Loucy (cell line): ENCODE measurements around the gene CD244.

Source experiments
- EZH2phosphoT487 ChIP-seq: fragments of 200-600 bp; IDR thresholded peaks from 2 replicates; pipeline ENCODE4 v1.6.1; 2018; ENCODE audit warnings: antibody characterized with exemption, mild to moderate bottlenecking, moderate library complexity, borderline replicate concordance
- TF ChIP-seq, protein P1 (sequence below): fragments of 200-600 bp; sonication (generic); conservative IDR thresholded peaks from 2 replicates; pipeline ENCODE4 v1.5.1; 2014; ENCODE audit warnings: mild to moderate bottlenecking, antibody characterized with exemption, low read length

DNA sequence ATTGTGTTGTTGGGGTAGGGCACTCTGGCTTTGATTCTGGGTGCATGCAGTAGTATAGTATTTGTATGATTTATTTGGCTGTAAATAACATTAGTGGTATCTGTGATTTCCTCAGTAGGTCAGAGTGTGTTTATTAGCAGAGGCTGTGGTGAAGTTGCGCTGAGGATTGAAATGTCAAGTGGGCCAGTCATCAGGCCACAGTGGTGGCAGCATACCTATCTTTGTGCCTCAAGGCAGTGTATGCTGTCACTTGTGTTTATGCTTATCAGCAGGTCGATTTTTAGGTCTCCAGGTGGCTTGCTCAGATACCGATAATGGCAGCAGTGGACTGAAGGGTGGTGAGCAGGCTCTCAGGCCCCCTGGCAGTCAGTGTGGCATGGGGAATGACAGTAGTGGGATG is 55.4 kb downstream of the CD244 start:
- TF ChIP-seq, protein P1, sequence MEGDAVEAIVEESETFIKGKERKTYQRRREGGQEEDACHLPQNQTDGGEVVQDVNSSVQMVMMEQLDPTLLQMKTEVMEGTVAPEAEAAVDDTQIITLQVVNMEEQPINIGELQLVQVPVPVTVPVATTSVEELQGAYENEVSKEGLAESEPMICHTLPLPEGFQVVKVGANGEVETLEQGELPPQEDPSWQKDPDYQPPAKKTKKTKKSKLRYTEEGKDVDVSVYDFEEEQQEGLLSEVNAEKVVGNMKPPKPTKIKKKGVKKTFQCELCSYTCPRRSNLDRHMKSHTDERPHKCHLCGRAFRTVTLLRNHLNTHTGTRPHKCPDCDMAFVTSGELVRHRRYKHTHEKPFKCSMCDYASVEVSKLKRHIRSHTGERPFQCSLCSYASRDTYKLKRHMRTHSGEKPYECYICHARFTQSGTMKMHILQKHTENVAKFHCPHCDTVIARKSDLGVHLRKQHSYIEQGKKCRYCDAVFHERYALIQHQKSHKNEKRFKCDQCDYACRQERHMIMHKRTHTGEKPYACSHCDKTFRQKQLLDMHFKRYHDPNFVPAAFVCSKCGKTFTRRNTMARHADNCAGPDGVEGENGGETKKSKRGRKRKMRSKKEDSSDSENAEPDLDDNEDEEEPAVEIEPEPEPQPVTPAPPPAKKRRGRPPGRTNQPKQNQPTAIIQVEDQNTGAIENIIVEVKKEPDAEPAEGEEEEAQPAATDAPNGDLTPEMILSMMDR: no peak
- TF ChIP-seq EZH2phosphoT487: no peak
